ENCODE data around the gene CACNA1B. TPM values are rescaled to one million over a fixed set of nuclear protein-coding genes. Genes with fewer than 3 reads are reported as not detected.

The CACNA1B gene
- total RNA-seq, 2 donors from 2014 or later = 0.26 to 0.99 TPM

DNA sequence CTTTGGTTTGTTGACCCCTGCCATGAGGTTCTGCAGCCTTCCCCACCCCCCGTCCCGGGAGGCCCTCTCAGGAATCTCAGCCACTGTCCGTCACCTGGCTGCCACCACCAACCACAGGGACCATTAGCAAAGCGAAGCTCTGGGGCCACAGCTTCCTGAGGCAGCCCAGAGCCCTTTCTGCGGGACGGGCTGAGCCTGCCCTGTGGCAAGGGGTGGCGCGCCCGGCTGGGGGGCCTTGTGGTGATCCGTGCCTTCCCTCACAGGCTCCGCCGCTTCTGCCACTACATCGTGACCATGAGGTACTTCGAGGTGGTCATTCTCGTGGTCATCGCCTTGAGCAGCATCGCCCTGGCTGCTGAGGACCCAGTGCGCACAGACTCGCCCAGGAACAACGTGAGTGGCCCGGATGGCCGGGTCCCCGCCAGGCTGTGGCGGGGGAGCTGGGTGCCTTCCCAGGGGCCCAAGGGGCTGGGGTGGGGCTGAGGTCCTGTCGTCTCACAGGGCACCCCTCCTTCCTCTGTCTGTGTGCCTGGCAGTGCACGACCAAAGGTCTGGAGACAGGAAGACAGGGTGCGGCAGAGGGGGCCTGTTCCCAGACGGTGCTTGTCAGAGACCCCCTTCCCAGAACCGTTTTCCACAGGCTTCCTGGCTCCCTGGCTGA lies 169.2 kb downstream of the CACNA1B start:
- intact Hi-C loops (cut with DNase I) = no loop called here
- Histone ChIP-seq H3K27me3 (no peaks in the 10 kb centered on the region), H3K36me3 (replicated peaks in 1 of 2; ENCODE audit: insufficient read depth in 1 of 2, low read depth in 2 of 2) (no peaks in the 10 kb centered on the region), H3K27ac (no peak overlapping the region), H3K4me1 (no peaks in the 10 kb centered on the region), H3K9me3 (no peaks in the 10 kb centered on the region), H3K4me3 (no peak overlapping the region)
- DNase-seq (peak in 1 of 4 donors; percentile 6), ATAC-seq (no peak)
- 77 to 100% methylated on average over 1 to 28 of the region's 29 CpGs for WGBS, 2 donors
- TF ChIP-seq POLR2A (IDR thresholded peaks at IDR 0.05) = no peak
- TF ChIP-seq, protein P1, sequence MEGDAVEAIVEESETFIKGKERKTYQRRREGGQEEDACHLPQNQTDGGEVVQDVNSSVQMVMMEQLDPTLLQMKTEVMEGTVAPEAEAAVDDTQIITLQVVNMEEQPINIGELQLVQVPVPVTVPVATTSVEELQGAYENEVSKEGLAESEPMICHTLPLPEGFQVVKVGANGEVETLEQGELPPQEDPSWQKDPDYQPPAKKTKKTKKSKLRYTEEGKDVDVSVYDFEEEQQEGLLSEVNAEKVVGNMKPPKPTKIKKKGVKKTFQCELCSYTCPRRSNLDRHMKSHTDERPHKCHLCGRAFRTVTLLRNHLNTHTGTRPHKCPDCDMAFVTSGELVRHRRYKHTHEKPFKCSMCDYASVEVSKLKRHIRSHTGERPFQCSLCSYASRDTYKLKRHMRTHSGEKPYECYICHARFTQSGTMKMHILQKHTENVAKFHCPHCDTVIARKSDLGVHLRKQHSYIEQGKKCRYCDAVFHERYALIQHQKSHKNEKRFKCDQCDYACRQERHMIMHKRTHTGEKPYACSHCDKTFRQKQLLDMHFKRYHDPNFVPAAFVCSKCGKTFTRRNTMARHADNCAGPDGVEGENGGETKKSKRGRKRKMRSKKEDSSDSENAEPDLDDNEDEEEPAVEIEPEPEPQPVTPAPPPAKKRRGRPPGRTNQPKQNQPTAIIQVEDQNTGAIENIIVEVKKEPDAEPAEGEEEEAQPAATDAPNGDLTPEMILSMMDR (IDR thresholded peaks at IDR 0.05) = no peak

DNA sequence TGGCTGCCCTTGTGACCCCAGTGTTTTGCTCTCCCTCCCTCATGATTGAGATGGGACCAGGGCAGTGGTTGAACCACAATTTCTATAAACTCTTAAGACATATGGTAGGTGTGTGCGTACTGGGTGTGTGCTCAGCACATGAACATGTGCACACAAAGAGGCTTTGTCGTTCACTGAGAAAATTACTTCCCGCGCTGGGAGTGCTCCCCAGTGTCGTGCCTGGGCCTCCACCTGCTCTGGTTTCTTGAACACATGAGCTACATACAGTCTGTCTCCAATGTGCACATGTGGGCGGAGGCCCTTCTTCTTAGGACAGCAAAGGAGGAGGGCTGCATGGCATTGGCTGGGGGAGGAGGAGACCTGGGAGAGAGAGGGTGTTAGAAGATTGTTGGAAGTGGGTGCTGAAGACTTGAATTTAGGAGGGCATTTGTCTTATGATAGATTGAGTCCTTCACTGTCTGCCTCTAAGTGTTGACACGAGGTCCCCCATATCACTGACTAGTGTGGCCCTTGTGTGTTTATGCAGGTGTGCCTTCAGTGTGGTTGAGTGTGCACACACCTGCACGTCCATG lies 170.0 kb downstream of the CACNA1B start:
- DNase-seq (no peak), ATAC-seq (no peak)
- Histone ChIP-seq H3K4me1 (no peaks in the 10 kb centered on the region), H3K27ac (no peak overlapping the region), H3K9me3 (no peaks in the 10 kb centered on the region), H3K27me3 (no peaks in the 10 kb centered on the region), H3K36me3 (replicated peaks in 1 of 2; ENCODE audit: insufficient read depth in 1 of 2, low read depth in 2 of 2) (no peaks in the 10 kb centered on the region), H3K4me3 (no peak overlapping the region)
- no peak for TF ChIP-seq POLR2A (IDR thresholded peaks at IDR 0.05)
- TF ChIP-seq, protein P1 (IDR thresholded peaks at IDR 0.05) = no peak
- 71 to 76% methylated on average over 7 to 8 of the region's 8 CpGs for WGBS, 2 donors
- intact Hi-C loops (cut with DNase I) = no loop called here

DNA sequence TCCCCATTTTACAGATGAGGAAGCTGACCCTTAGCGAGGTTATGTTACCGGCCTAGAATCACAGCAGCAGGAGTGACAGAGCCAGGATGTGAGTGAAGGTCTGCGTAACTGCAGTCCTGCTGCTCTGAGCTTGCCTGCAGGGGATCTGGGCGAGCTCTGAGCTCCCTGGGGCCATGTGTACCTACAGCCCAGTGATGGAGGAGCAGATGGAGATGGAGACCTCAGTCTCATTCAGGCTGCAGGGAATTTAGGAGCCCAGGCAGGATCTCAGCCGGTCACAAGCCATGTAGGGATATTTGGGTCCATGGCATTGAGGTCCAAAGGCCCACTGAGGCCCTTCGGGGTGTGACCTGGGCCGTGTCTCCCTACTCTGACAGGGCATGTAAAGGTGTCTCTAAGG lies 170.6 kb downstream of the CACNA1B start:
- DNase-seq (peak in 1 of 4 donors; percentile 5), ATAC-seq (no peak)
- no peaks in the 10 kb centered on the region for H3K9me3 ChIP-seq
- H3K36me3 ChIP-seq (replicated peaks in 1 of 2; ENCODE audit: insufficient read depth in 1 of 2, low read depth in 2 of 2) = no peaks in the 10 kb centered on the region
- H3K27me3 ChIP-seq = no peaks in the 10 kb centered on the region
- no peak for TF ChIP-seq POLR2A (IDR thresholded peaks at IDR 0.05)
- TF ChIP-seq, protein P1 (IDR thresholded peaks at IDR 0.05) = no peak
- H3K27ac ChIP-seq = no peak overlapping the region
- H3K4me1 ChIP-seq = no peaks in the 10 kb centered on the region
- no peak overlapping the region for H3K4me3 ChIP-seq
- 76 to 86% methylated on average over 5 to 7 of the region's 7 CpGs for WGBS, 2 donors
- intact Hi-C loops (cut with DNase I) = no loop called here

DNA sequence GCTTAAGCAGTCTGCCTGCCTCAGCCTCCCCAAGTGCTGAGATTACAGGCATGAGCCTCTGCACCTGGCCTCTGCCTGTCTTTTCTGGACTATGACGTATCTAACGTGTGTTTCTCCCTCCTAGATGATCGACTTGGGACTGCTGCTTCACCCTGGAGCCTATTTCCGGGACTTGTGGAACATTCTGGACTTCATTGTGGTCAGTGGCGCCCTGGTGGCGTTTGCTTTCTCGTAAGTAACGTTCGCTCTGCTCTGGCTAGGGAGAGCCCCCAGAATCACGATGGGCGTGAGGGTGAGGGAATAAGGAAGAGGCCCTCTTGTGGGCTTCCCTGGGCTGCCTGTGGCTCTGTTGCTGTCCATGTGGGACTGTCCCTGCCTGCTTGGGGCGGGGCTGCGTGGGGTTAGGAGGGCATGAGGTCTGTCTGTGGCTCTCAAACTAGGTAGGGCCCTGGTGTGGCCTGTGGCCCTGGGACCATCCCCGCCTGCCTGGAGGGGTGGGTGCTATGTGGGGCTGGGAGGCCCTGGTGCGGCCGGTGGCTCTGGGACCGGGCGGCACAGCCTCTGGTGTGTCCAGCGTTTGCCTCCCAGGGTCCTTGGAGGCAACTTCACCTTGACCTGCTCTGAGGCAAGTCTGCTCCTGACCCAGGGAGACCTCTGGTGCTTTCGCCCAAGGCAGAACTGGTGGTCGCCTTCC lies 171.7 kb downstream of the CACNA1B start:
- 72 to 80% methylated on average over 14 to 21 of the region's 21 CpGs for WGBS, 2 donors
- DNase-seq = peak in 1 of 4 donors; percentile 5

More for the DNA sequence above, 171.7 kb downstream of the CACNA1B start:
- Histone ChIP-seq H3K27me3 (no peaks in the 10 kb centered on the region), H3K36me3 (replicated peaks in 1 of 2; ENCODE audit: insufficient read depth in 1 of 2, low read depth in 2 of 2) (no peaks in the 10 kb centered on the region), H3K27ac (no peak overlapping the region), H3K4me3 (no peak overlapping the region), H3K4me1 (no peaks in the 10 kb centered on the region), H3K9me3 (no peaks in the 10 kb centered on the region)
- ATAC-seq = no peak
- TF ChIP-seq POLR2A (IDR thresholded peaks at IDR 0.05) = no peak
- TF ChIP-seq, protein P1 (IDR thresholded peaks at IDR 0.05) = no peak
- intact Hi-C loops (cut with DNase I) = no loop called here
